HepG2 (cell line): ENCODE results near the gene RNF14. TPM values are rescaled to one million over a fixed set of nuclear protein-coding genes. Genes with fewer than 3 reads are reported as not detected.

Source experiments
- ATAC-seq: fragments of 200-7000 bp; cut with Tn5 transposase; 3 replicates; pipeline ENCODE4 v1.9.1; 2020; ENCODE audit warnings: mild to moderate bottlenecking, moderate library complexity
- BruUV-seq: library from RNA; stranded (reverse); fragments of 400-500 nt; replicated peaks from 2 replicates; lab custom pipeline; 2021; lab: Mats Ljungman, UMichigan
- CTCF ChIA-PET: fragments of 300-600 bp; formaldehyde crosslinking; extraction: SDS; loops from one replicate; lab custom pipeline; 2021; ENCODE audit warnings: low total read pairs, inconsistent platforms, low intra/inter-chr PET ratio; lab: Yijun Ruan, JAX
- POLR2A ChIA-PET: fragments of 350-600 bp; sonication (Branson Sonifier 250); formaldehyde crosslinking; loops from one replicate; lab custom pipeline; 2020; ENCODE audit warnings: antibody characterized with exemption, inconsistent platforms; lab: Yijun Ruan, JAX
- DNase-seq: peaks from one replicate; pipeline ENCODE4 v3.0.0-alpha.2; 2015; ENCODE audit warnings: low spot score
- FAIRE-seq: peaks from 3 replicates; lab custom pipeline; 2011; peaks lifted over from hg19 to GRCh38; lab: Jason Lieb, UNC
- H2AFZ ChIP-seq: one replicate; pipeline ENCODE4 v1.6.1; 2011; ENCODE audit warnings: low read length, inconsistent platforms
- H3K27ac ChIP-seq: fragments of 300-600 bp; 3 replicates; pipeline ENCODE4 v1.8.0; 2011; ENCODE audit warnings: mixed run types, mild to moderate bottlenecking, mixed read lengths, low read length, inconsistent platforms; ENCODE audit not compliant: insufficient read depth; ENCODE audit errors: extremely low read length
- H3K27me3 ChIP-seq, 2 experiments: fragments of 200-600 bp in 1 of 2; 2 replicates in 1 of 2; 3 replicates in 1 of 2; pipeline versions ENCODE4 v1.6.0 to v1.8.0; 2011; ENCODE audit warnings: low read length in 2 of 2, mild to moderate bottlenecking in 2 of 2, moderate library complexity in 2 of 2, inconsistent platforms in 1 of 2; ENCODE audit not compliant: insufficient read depth in 2 of 2, control insufficient read depth in 1 of 2
- H3K36me3 ChIP-seq, 2 experiments: fragments of 200-600 bp in 1 of 2; replicated peaks in 1 of 2; 2 replicates in 1 of 2; 3 replicates in 1 of 2; pipeline versions ENCODE4 v1.5.1 to v1.8.0; 2011; ENCODE audit warnings: low read length in 2 of 2, inconsistent platforms in 1 of 2; ENCODE audit not compliant: insufficient read depth in 2 of 2, control insufficient read depth in 1 of 2
- H3K4me1 ChIP-seq: 2 replicates; pipeline ENCODE4 v1.5.1; 2012; ENCODE audit warnings: low read length, inconsistent platforms; ENCODE audit not compliant: insufficient read depth
- H3K4me2 ChIP-seq: 2 replicates; pipeline ENCODE4 v1.6.0; 2011; ENCODE audit warnings: low read depth, low read length, inconsistent platforms
- H3K4me3 ChIP-seq, 3 experiments: fragments of 200-600 bp in 1 of 3; sonication (generic), shearing (Covaris generic) in 1 of 3; replicated peaks in 1 of 3; 2 replicates each; pipeline ENCODE4 v1.5.1; 2011 to 2016; ENCODE audit warnings: low read length in 3 of 3, inconsistent platforms in 2 of 3, low read depth in 2 of 3, mild to moderate bottlenecking in 2 of 3, control low read depth in 1 of 3, mixed read lengths in 1 of 3; ENCODE audit not compliant: insufficient read depth in 1 of 3
- H3K79me2 ChIP-seq: one replicate; pipeline ENCODE4 v1.6.1; 2011; ENCODE audit warnings: low read length, inconsistent platforms; ENCODE audit not compliant: insufficient read depth
- H3K9ac ChIP-seq: 2 replicates; pipeline ENCODE4 v1.6.0; 2011; ENCODE audit warnings: mild to moderate bottlenecking, low read depth, low read length, inconsistent platforms; ENCODE audit not compliant: insufficient read depth
- H3K9me3 ChIP-seq: 2 replicates; pipeline ENCODE4 v1.5.1; 2012; ENCODE audit warnings: mild to moderate bottlenecking, low read length
- H4K20me1 ChIP-seq: 2 replicates; pipeline ENCODE4 v1.6.0; 2011; ENCODE audit warnings: inconsistent platforms, mild to moderate bottlenecking, low read length, moderate library complexity; ENCODE audit not compliant: insufficient read depth
- ELF3 ChIP-seq: IDR thresholded peaks from 2 replicates; pipeline ENCODE4 v1.6.1; 2016; ENCODE audit warnings: missing genetic modification reagents, missing compliant biosample characterization
- HOXA3 ChIP-seq: sonication (generic); formaldehyde crosslinking; IDR thresholded peaks from 2 replicates; pipeline ENCODE4 v1.5.0; 2020; ENCODE audit warnings: missing genetic modification reagents
- THYN1 ChIP-seq: sonication (generic); formaldehyde crosslinking; IDR thresholded peaks from 2 replicates; pipeline ENCODE4 v1.8.1; 2023; ENCODE audit warnings: low read depth, mild to moderate bottlenecking, moderate library complexity, missing genetic modification reagents, borderline replicate concordance
- ZBTB1 ChIP-seq: sonication (generic); formaldehyde crosslinking; IDR thresholded peaks from 2 replicates; pipeline ENCODE4 v1.4.0; 2020; ENCODE audit warnings: missing genetic modification reagents, borderline replicate concordance
- ZBTB38 ChIP-seq: sonication (generic); formaldehyde crosslinking; IDR thresholded peaks from 2 replicates; pipeline ENCODE4 v1.5.1; 2020; ENCODE audit warnings: mild to moderate bottlenecking, missing genetic modification reagents
- ZFP62 ChIP-seq: sonication (generic); formaldehyde crosslinking; IDR thresholded peaks from 2 replicates; pipeline ENCODE4 v1.4.0; 2020; ENCODE audit warnings: missing genetic modification reagents
- ZNF354B ChIP-seq: sonication (generic); formaldehyde crosslinking; IDR thresholded peaks from 2 replicates; pipeline ENCODE4 v1.8.0; 2022; ENCODE audit warnings: mild to moderate bottlenecking, missing genetic modification reagents
- ZNF567 ChIP-seq: sonication (generic); formaldehyde crosslinking; IDR thresholded peaks from 2 replicates; pipeline ENCODE4 v1.8.1; 2023; ENCODE audit warnings: mild to moderate bottlenecking, missing genetic modification reagents, borderline replicate concordance
- ZNF569 ChIP-seq: sonication (generic); formaldehyde crosslinking; IDR thresholded peaks from 2 replicates; pipeline ENCODE4 v1.5.0; 2020; ENCODE audit warnings: mild to moderate bottlenecking, missing genetic modification reagents, moderate library complexity, borderline replicate concordance
- ZNF570 ChIP-seq: sonication (generic); formaldehyde crosslinking; IDR thresholded peaks from 2 replicates; pipeline ENCODE4 v1.4.0; 2020; ENCODE audit warnings: mild to moderate bottlenecking, missing genetic modification reagents, borderline replicate concordance
- ZNF577 ChIP-seq: sonication (generic); formaldehyde crosslinking; IDR thresholded peaks from 2 replicates; pipeline ENCODE4 v1.4.0; 2020; ENCODE audit warnings: mild to moderate bottlenecking, low read depth, missing genetic modification reagents, borderline replicate concordance
- ZNF773 ChIP-seq: sonication (generic); formaldehyde crosslinking; IDR thresholded peaks from 2 replicates; pipeline ENCODE4 v1.4.0; 2020; ENCODE audit warnings: missing genetic modification reagents, borderline replicate concordance
- ZNF891 ChIP-seq: sonication (generic); formaldehyde crosslinking; IDR thresholded peaks from 2 replicates; pipeline ENCODE4 v1.5.0; 2020; ENCODE audit warnings: mild to moderate bottlenecking, missing genetic modification reagents
- WGBS: methylation state at CpG from one replicate; pipeline ENCODE4 v1.1.6; 2017; ENCODE audit warnings: low lambda C conversion rate; 5-methylcytosine and 5-hydroxymethylcytosine counted together
- in situ Hi-C: cut with HindIII; loops from 2 replicates; pipeline ENCODE4 v1.10.0; 2017; ENCODE audit warnings: low pct_unique_long_range_greater_than_20kb; ENCODE audit not compliant: extremely low pct_ligation_motif_present
- intact Hi-C: fragments of 100-400 bp; cut with micrococcal nuclease; formaldehyde crosslinking; loops from one replicate; pipeline ENCODE4 v1.10.0; 2022; ENCODE audit not compliant: unreplicated experiment
- polyA plus RNA-seq, 8 experiments: library from polyadenylated mRNA; depleted of rRNA in 3 of 8; stranded (reverse) in 7 of 8; unstranded in 1 of 8; fragments of >200 nt; fragmentation: Illumina TruSeq in 4 of 8; extraction: Trizol in 4 of 8; gene quantifications; 2 replicates each; pipeline versions ENCODE4 v1.2.1 to v1.2.3, GENCODE V29; 2011 to 2016; ENCODE audit warnings: low read depth in 4 of 8, missing spikeins in 1 of 8, mixed read lengths in 1 of 8; ENCODE audit not compliant: insufficient read depth in 1 of 8
- total RNA-seq, 5 experiments: library from RNA; depleted of rRNA; stranded (reverse); fragments of >200 nt; fragmentation: Illumina TruSeq; extraction: Trizol; gene quantifications; 2 replicates each; pipeline ENCODE4 v1.2.3, GENCODE V29; 2016; ENCODE audit warnings: low read depth in 1 of 5
- TF ChIP-seq, protein P1 (sequence below): sonication (generic); formaldehyde crosslinking; IDR thresholded peaks from 2 replicates; pipeline ENCODE4 v1.4.0; 2020; ENCODE audit warnings: missing genetic modification reagents, borderline replicate concordance
- TF ChIP-seq, protein P2 (sequence below): sonication (generic); formaldehyde crosslinking; IDR thresholded peaks from 2 replicates; pipeline ENCODE4 v1.4.0; 2020; ENCODE audit warnings: missing genetic modification reagents

RNF14 gene
- total and polyA plus RNA-seq, 2 of the 13 experiments (the other 11 are each of a cell fraction or from before 2014, with no cell fraction given) = 11.3 to 28.1 TPM

DNA sequence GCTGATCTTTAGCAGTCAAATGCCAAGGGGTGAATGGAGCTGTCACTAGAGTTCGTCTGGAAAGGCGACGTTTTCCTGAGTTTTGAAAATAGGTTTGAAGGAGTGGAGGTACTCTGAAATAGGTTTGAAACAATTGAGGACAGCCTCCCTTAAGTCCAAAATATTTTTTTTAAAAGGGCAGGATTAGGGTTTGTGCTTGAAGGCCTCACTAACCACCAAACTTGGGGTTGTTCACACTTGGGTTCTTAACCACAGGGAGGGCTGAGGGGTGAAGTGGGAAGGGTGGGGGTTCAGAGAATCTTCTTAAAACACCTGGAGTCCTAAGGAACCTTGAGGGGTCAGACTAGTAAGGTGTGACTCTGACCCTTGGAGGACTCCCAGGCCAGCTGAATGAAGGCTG lies 7.4 kb upstream of the RNF14 start:
- no peak overlapping the region for H3K27ac ChIP-seq
- H2AFZ ChIP-seq = peak overlapping the region; percentile 58
- no TSS peak for BruUV-seq
- intact Hi-C loops (loop anchor here (2.0 to 5.0 kb wide), 2 partner anchors 34 to 47 kb away; no protein-coding TSS in a partner anchor), in situ Hi-C loops (no loop called here)
- no peaks in the 10 kb centered on the region for H3K36me3 ChIP-seq
- no peaks in the 10 kb centered on the region for H3K9me3 ChIP-seq
- ChIA-PET POLR2A (interaction anchor here (0.6 to 2.9 kb wide), 7 partner anchors 8 to 269 kb away, joined by 3 to 12 read pairs (median 4); partner anchors contain the start of genes DELE1 and RNF14), CTCF (interaction anchor here (1.4 to 2.8 kb wide), 4 partner anchors 11 to 269 kb away, joined by 3 to 30 read pairs (median 11); no protein-coding TSS in a partner anchor)
- WGBS = 18% methylated on average over 3 of the region's 3 CpGs
- no peaks in the 10 kb centered on the region for H4K20me1 ChIP-seq
- H3K4me1 ChIP-seq = peaks cover 35% of the 10 kb centered on the region
- peaks cover 0 to 26% of the 10 kb centered on the region in 2 experiments; a peak in 4 of 5 replicates for H3K27me3 ChIP-seq
- no peak for FAIRE-seq
- TF ChIP-seq ZNF891 (CRISPR knock-in tag) (no peak), ZNF577 (CRISPR knock-in tag) (no peak), ZNF567 (CRISPR knock-in tag) (no peak)
- TF ChIP-seq, protein P1, sequence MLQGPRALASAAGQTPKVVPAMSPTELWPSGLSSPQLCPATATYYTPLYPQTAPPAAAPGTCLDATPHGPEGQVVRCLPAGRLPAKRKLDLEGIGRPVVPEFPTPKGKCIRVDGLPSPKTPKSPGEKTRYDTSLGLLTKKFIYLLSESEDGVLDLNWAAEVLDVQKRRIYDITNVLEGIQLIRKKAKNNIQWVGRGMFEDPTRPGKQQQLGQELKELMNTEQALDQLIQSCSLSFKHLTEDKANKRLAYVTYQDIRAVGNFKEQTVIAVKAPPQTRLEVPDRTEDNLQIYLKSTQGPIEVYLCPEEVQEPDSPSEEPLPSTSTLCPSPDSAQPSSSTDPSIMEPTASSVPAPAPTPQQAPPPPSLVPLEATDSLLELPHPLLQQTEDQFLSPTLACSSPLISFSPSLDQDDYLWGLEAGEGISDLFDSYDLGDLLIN (CRISPR knock-in tag) = no peak
- no peaks in the 10 kb centered on the region for H3K79me2 ChIP-seq
- no peak for DNase-seq
- ATAC-seq = no peak
- peak overlapping the region in 1 of 3 experiments; percentile 44; a peak in 2 of 6 replicates for H3K4me3 ChIP-seq
- peak overlapping the region; percentile 79 for H3K4me2 ChIP-seq
- H3K9ac ChIP-seq = peak overlapping the region; percentile 18; the same call in 1 of the 2 replicates

DNA sequence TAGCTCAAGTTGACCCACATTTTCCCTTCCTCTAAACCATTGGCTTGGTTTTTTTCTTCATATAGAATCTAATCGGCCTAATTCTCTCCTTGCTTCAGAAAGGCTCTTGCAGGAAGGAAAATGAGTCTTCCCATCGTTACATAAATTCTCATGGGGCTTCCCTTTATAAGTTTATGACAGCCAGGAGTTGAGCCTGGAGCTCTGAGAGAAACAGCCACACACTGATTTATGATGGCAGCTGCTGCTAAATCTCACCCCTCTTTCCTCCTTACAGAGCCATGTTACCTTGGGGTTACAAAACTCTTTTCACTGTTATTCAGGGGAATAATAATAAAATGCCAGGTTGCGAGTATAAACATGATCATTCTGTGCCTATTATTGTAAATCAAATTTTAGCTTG lies 5.2 kb upstream of the RNF14 start:
- in situ Hi-C loops (no loop called here), intact Hi-C loops (loop anchor here (5.0 kb wide), 1 partner anchor 36 kb away; no protein-coding TSS in a partner anchor)
- peaks cover 52% of the 10 kb centered on the region for H3K4me1 ChIP-seq
- no peaks in the 10 kb centered on the region for H3K9me3 ChIP-seq
- FAIRE-seq (no peak), ATAC-seq (no peak), DNase-seq (no peak)
- no peaks in the 10 kb centered on the region for H3K79me2 ChIP-seq
- H3K36me3 ChIP-seq = no peaks in the 10 kb centered on the region
- H3K27me3 ChIP-seq = peaks cover 0 to 11% of the 10 kb centered on the region in 2 experiments; a peak in 3 of 5 replicates
- H4K20me1 ChIP-seq = no peaks in the 10 kb centered on the region
- H3K4me2 ChIP-seq = no peak overlapping the region
- POLR2A ChIA-PET = no interaction called here
- no peak overlapping the region for H3K9ac ChIP-seq
- WGBS = 28% methylated on average over 3 of the region's 3 CpGs
- H3K27ac ChIP-seq = no peak overlapping the region
- BruUV-seq = no TSS peak
- CTCF ChIA-PET = no interaction called here
- H2AFZ ChIP-seq = no peak overlapping the region
- no peak overlapping the region for H3K4me3 ChIP-seq
- TF ChIP-seq ZNF354B (CRISPR knock-in tag) (no peak), ZNF569 (CRISPR knock-in tag) (no peak), ZBTB1 (CRISPR knock-in tag) (no peak), ZNF773 (CRISPR knock-in tag) (no peak), HOXA3 (CRISPR knock-in tag) (no peak), ELF3 (CRISPR knock-in tag) (no peak), ZFP62 (CRISPR knock-in tag) (no peak), THYN1 (CRISPR knock-in tag) (no peak), ZBTB38 (CRISPR knock-in tag) (no peak), ZNF570 (CRISPR knock-in tag) (no peak)
- TF ChIP-seq, protein P2, sequence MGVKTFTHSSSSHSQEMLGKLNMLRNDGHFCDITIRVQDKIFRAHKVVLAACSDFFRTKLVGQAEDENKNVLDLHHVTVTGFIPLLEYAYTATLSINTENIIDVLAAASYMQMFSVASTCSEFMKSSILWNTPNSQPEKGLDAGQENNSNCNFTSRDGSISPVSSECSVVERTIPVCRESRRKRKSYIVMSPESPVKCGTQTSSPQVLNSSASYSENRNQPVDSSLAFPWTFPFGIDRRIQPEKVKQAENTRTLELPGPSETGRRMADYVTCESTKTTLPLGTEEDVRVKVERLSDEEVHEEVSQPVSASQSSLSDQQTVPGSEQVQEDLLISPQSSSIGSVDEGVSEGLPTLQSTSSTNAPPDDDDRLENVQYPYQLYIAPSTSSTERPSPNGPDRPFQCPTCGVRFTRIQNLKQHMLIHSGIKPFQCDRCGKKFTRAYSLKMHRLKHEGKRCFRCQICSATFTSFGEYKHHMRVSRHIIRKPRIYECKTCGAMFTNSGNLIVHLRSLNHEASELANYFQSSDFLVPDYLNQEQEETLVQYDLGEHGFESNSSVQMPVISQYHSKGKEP (CRISPR knock-in tag) = no peak
